ENCODE results near the gene PRSS56.
A peak's percentile ranks its signal among the peaks of the same experiment; 100 is the strongest.

The PRSS56 gene

GRCh38 chr2:232482301-232483238 is 37.6 kb upstream of the PRSS56 start:
- TF ChIP-seq CTCF (IDR thresholded peaks at IDR 0.05), result no peak
- H3K4me3 Mint-ChIP-seq, result no peak overlapping the region
- no peak overlapping the region for H3K27ac Mint-ChIP-seq
- H3K4me1 Mint-ChIP-seq, result peaks cover 23% of the 10 kb centered on the region
- no peaks in the 10 kb centered on the region for H3K36me3 Mint-ChIP-seq (ENCODE audit: low read depth)
- H3K27me3 Mint-ChIP-seq (ENCODE audit: low read depth, poor library complexity), result peaks cover 59% of the 10 kb centered on the region
- H3K9me3 Mint-ChIP-seq, result no peaks in the 10 kb centered on the region
- DNase-seq, result peak; percentile 2

- Mint-ChIP-seq H3K27me3 (ENCODE audit: low read depth, poor library complexity) (peaks cover 62% of the 10 kb centered on the region), H3K4me1 (peaks cover 23% of the 10 kb centered on the region), H3K9me3 (no peaks in the 10 kb centered on the region), H3K36me3 (ENCODE audit: low read depth) (no peaks in the 10 kb centered on the region), H3K4me3 (no peak overlapping the region), H3K27ac (no peak overlapping the region)
- DNase-seq, result peak; percentile 6
- TF ChIP-seq CTCF (IDR thresholded peaks at IDR 0.05), result no peak
These were observed 36.8 kb upstream of the PRSS56 start for GRCh38 chr2:232483311-232483922.

- Mint-ChIP-seq H3K4me3 (no peak overlapping the region), H3K4me1 (peaks cover 26% of the 10 kb centered on the region), H3K27me3 (ENCODE audit: low read depth, poor library complexity) (peaks cover 68% of the 10 kb centered on the region), H3K36me3 (ENCODE audit: low read depth) (no peaks in the 10 kb centered on the region), H3K9me3 (no peaks in the 10 kb centered on the region), H3K27ac (no peak overlapping the region)
- TF ChIP-seq CTCF (IDR thresholded peaks at IDR 0.05), result no peak
- no peak for DNase-seq
These were observed 36.1 kb upstream of the PRSS56 start for GRCh38 chr2:232483923-232484627.

GRCh38 chr2:232484628-232485347 is 35.4 kb upstream of the PRSS56 start:
- Mint-ChIP-seq H3K36me3 (ENCODE audit: low read depth) (no peaks in the 10 kb centered on the region), H3K27ac (no peak overlapping the region), H3K9me3 (no peaks in the 10 kb centered on the region), H3K4me1 (peaks cover 27% of the 10 kb centered on the region), H3K4me3 (peak overlapping the region; percentile 72), H3K27me3 (ENCODE audit: low read depth, poor library complexity) (peaks cover 75% of the 10 kb centered on the region)
- no peak for DNase-seq
- TF ChIP-seq CTCF (IDR thresholded peaks at IDR 0.05), result no peak

GRCh38 chr2:232485348-232485756 is 34.8 kb upstream of the PRSS56 start:
- H3K4me1 Mint-ChIP-seq, result peaks cover 27% of the 10 kb centered on the region
- H3K36me3 Mint-ChIP-seq (ENCODE audit: low read depth), result no peaks in the 10 kb centered on the region
- TF ChIP-seq CTCF (IDR thresholded peaks at IDR 0.05), result no peak
- no peak overlapping the region for H3K27ac Mint-ChIP-seq
- peak overlapping the region; percentile 72 for H3K4me3 Mint-ChIP-seq
- no peaks in the 10 kb centered on the region for H3K9me3 Mint-ChIP-seq
- H3K27me3 Mint-ChIP-seq (ENCODE audit: low read depth, poor library complexity), result peaks cover 81% of the 10 kb centered on the region
- no peak for DNase-seq

Data from nephron progenitor cell (in vitro differentiated cells).